Liver (tissue), 9 donors: ENCODE results near the gene ZIC3. TPM values are rescaled to one million over a fixed set of nuclear protein-coding genes. Genes with fewer than 3 reads are reported as not detected.

Source experiments
- DNase-seq: peaks from one replicate; pipeline ENCODE4 v3.0.0-alpha.2; 2017; ENCODE audit warnings: low spot score
- H3K27ac ChIP-seq, 2 donors: one replicate each; pipeline ENCODE4 v1.7.0; 2013; ENCODE audit warnings: inconsistent platforms in 2 of 2, low read length in 2 of 2, control low read depth in 1 of 2, low read depth in 1 of 2, mild to moderate bottlenecking in 1 of 2
- H3K27me3 ChIP-seq, 4 donors: one replicate each; pipeline versions ENCODE4 v1.6.1 to v1.7.0; 2013; ENCODE audit warnings: low read length in 3 of 4, inconsistent platforms in 1 of 4, mild to moderate bottlenecking in 1 of 4, moderate library complexity in 1 of 4; ENCODE audit not compliant: control insufficient read depth in 4 of 4, insufficient read depth in 4 of 4
- H3K36me3 ChIP-seq, 4 donors: one replicate each; pipeline versions ENCODE4 v1.6.1 to v1.7.0; 2013; ENCODE audit warnings: low read length in 3 of 4, mild to moderate bottlenecking in 3 of 4, low read depth in 1 of 4, moderate library complexity in 1 of 4; ENCODE audit not compliant: control insufficient read depth in 4 of 4, insufficient read depth in 3 of 4
- H3K4me1 ChIP-seq, 4 donors: one replicate each; pipeline versions ENCODE4 v1.6.1 to v1.7.0; 2013; ENCODE audit warnings: low read length in 3 of 4, mild to moderate bottlenecking in 3 of 4, moderate library complexity in 1 of 4; ENCODE audit not compliant: control insufficient read depth in 4 of 4, insufficient read depth in 4 of 4
- H3K4me3 ChIP-seq, 3 donors: one replicate each; pipeline versions ENCODE4 v1.6.1 to v1.7.0; 2013; ENCODE audit warnings: low read length in 3 of 3, control low read depth in 1 of 3, low read depth in 1 of 3, mild to moderate bottlenecking in 1 of 3
- H3K9ac ChIP-seq, 2 donors: one replicate each; pipeline ENCODE4 v1.7.0; 2013; ENCODE audit warnings: low read length in 2 of 2, mild to moderate bottlenecking in 2 of 2, moderate library complexity in 2 of 2, control low read depth in 1 of 2, low read depth in 1 of 2
- H3K9me3 ChIP-seq, 4 donors: one replicate each; pipeline versions ENCODE4 v1.6.1 to v1.7.0; 2013; ENCODE audit warnings: low read length in 3 of 4; ENCODE audit not compliant: control insufficient read depth in 4 of 4
- EGR1 ChIP-seq, 2 donors: IDR thresholded peaks; 2 replicates each; pipeline ENCODE4 v1.6.1; 2016 to 2018; ENCODE audit warnings: antibody characterized with exemption in 2 of 2, low read depth in 2 of 2
- FOXA1 ChIP-seq: IDR thresholded peaks from 2 replicates; pipeline ENCODE4 v1.6.1; 2016; ENCODE audit warnings: antibody characterized with exemption
- FOXA2 ChIP-seq: IDR thresholded peaks from 2 replicates; pipeline ENCODE4 v1.6.1; 2016; ENCODE audit warnings: antibody characterized with exemption
- GABPA ChIP-seq, 2 donors: IDR thresholded peaks in 1 of 2; conservative IDR thresholded peaks in 1 of 2; 2 replicates each; pipeline ENCODE4 v1.6.1; 2016; ENCODE audit warnings: antibody characterized with exemption in 2 of 2, mild to moderate bottlenecking in 1 of 2, moderate library complexity in 1 of 2
- HNF4A ChIP-seq, 2 donors: conservative IDR thresholded peaks; 2 replicates each; pipeline ENCODE4 v1.6.1; 2016; ENCODE audit warnings: antibody characterized with exemption in 2 of 2, mild to moderate bottlenecking in 2 of 2
- HNF4G ChIP-seq: IDR thresholded peaks from 2 replicates; pipeline ENCODE4 v1.6.1; 2016; ENCODE audit warnings: antibody characterized with exemption
- JUND ChIP-seq, 2 donors: IDR thresholded peaks; 2 replicates each; pipeline ENCODE4 v1.6.1; 2016; ENCODE audit warnings: antibody characterized with exemption in 2 of 2
- NR2F2 ChIP-seq: IDR thresholded peaks from 2 replicates; pipeline ENCODE4 v1.6.1; 2016; ENCODE audit warnings: antibody characterized with exemption
- RAD21 ChIP-seq, 2 donors: IDR thresholded peaks; 2 replicates each; pipeline ENCODE4 v1.6.1; 2016; ENCODE audit warnings: antibody characterized with exemption in 2 of 2, mild to moderate bottlenecking in 2 of 2
- REST ChIP-seq: IDR thresholded peaks from 2 replicates; pipeline ENCODE4 v1.6.1; 2016; ENCODE audit warnings: antibody characterized with exemption, mild to moderate bottlenecking
- RXRA ChIP-seq, 2 donors: IDR thresholded peaks; 2 replicates each; pipeline ENCODE4 v1.6.1; 2017 to 2018; ENCODE audit warnings: antibody characterized with exemption in 2 of 2, mild to moderate bottlenecking in 1 of 2
- SP1 ChIP-seq: IDR thresholded peaks from 2 replicates; pipeline ENCODE4 v1.6.1; 2018; ENCODE audit warnings: antibody characterized with exemption, mild to moderate bottlenecking
- TAF1 ChIP-seq: conservative IDR thresholded peaks from 2 replicates; pipeline ENCODE4 v1.6.1; 2016; ENCODE audit warnings: antibody characterized with exemption, mild to moderate bottlenecking
- YY1 ChIP-seq: IDR thresholded peaks from 2 replicates; pipeline ENCODE4 v1.6.1; 2016; ENCODE audit warnings: antibody characterized with exemption, mild to moderate bottlenecking
- WGBS: extraction: QIAGEN DNeasy Blood & Tissue Kit; methylation state at CpG from one replicate; pipeline ENCODE4 v1.1.7; 2013; 5-methylcytosine and 5-hydroxymethylcytosine counted together
- polyA plus RNA-seq, 2 donors: library from polyadenylated mRNA; stranded (reverse) in 1 of 2; unstranded in 1 of 2; fragments of 200-250 nt in 1 of 2; fragments of >200 nt in 1 of 2; fragmentation: Nextera tagmentation in 1 of 2; extraction: Ambion mirVana in 1 of 2; gene quantifications; one replicate each; pipeline versions ENCODE4 v1.2.1 to v1.2.3, GENCODE V29; 2013 to 2015
- total RNA-seq, 2 donors: library from RNA; depleted of rRNA; stranded (reverse); fragments of >200 nt; gene quantifications; one replicate each; pipeline ENCODE4 v1.2.3, GENCODE V29; 2014
- TF ChIP-seq, protein P1 (sequence below): IDR thresholded peaks from 2 replicates; pipeline ENCODE4 v1.6.1; 2016; ENCODE audit warnings: antibody characterized with exemption
- TF ChIP-seq, protein P2 (sequence below): IDR thresholded peaks from 2 replicates; pipeline ENCODE4 v1.6.1; 2016; ENCODE audit warnings: antibody characterized with exemption
- TF ChIP-seq, protein P3 (sequence below): IDR thresholded peaks from 2 replicates; pipeline ENCODE4 v1.6.1; 2016; ENCODE audit warnings: antibody characterized with exemption
- donor health status: healthy.
- donor health status: healthy.
- donor health status: healthy.
- donor health status: healthy.
- donor health status: healthy.

ZIC3 gene
- total and polyA plus RNA-seq, 4 donors, result not detected

- TF ChIP-seq, protein P1, sequence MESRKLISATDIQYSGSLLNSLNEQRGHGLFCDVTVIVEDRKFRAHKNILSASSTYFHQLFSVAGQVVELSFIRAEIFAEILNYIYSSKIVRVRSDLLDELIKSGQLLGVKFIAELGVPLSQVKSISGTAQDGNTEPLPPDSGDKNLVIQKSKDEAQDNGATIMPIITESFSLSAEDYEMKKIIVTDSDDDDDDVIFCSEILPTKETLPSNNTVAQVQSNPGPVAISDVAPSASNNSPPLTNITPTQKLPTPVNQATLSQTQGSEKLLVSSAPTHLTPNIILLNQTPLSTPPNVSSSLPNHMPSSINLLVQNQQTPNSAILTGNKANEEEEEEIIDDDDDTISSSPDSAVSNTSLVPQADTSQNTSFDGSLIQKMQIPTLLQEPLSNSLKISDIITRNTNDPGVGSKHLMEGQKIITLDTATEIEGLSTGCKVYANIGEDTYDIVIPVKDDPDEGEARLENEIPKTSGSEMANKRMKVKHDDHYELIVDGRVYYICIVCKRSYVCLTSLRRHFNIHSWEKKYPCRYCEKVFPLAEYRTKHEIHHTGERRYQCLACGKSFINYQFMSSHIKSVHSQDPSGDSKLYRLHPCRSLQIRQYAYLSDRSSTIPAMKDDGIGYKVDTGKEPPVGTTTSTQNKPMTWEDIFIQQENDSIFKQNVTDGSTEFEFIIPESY, result no peak
Observed at GRCh38 chrX:137562096-137562495, 3.8 kb upstream of the ZIC3 start (continued).

- Histone ChIP-seq H3K4me1 (peaks cover 0 to 21% (median 8%) of the 10 kb centered on the region in 4 donors), H3K27me3 (peaks cover 0 to 5% (median under 1%) of the 10 kb centered on the region in 4 donors), H3K9me3 (no peaks in the 10 kb centered on the region), H3K27ac (no peak overlapping the region), H3K4me3 (no peak overlapping the region), H3K36me3 (no peaks in the 10 kb centered on the region), H3K9ac (no peak overlapping the region)
- no peak for DNase-seq
- no peak for TF ChIP-seq YY1
- no peak for TF ChIP-seq SP1
- TF ChIP-seq RAD21 (IDR thresholded peaks at IDR 0.05), result no peak
- TF ChIP-seq, protein P2, sequence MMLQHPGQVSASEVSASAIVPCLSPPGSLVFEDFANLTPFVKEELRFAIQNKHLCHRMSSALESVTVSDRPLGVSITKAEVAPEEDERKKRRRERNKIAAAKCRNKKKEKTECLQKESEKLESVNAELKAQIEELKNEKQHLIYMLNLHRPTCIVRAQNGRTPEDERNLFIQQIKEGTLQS, result no peak
- no peak for TF ChIP-seq TAF1
- no peak for TF ChIP-seq RXRA (IDR thresholded peaks at IDR 0.05)
- no peak for TF ChIP-seq GABPA (IDR thresholded peaks at IDR 0.05 in 1 of 2, conservative IDR thresholded peaks at IDR 0.05 in 1 of 2)
- no peak for TF ChIP-seq FOXA2
- TF ChIP-seq HNF4A (conservative IDR thresholded peaks at IDR 0.05), result no peak
- TF ChIP-seq, protein P3, sequence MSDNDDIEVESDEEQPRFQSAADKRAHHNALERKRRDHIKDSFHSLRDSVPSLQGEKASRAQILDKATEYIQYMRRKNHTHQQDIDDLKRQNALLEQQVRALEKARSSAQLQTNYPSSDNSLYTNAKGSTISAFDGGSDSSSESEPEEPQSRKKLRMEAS, result no peak
- no peak for TF ChIP-seq HNF4G
- TF ChIP-seq JUND (IDR thresholded peaks at IDR 0.05), result no peak
- 6% methylated on average over 37 of the region's 37 CpGs for WGBS
Observed at GRCh38 chrX:137563681-137564651, 2.0 kb upstream of the ZIC3 start.

DNA sequence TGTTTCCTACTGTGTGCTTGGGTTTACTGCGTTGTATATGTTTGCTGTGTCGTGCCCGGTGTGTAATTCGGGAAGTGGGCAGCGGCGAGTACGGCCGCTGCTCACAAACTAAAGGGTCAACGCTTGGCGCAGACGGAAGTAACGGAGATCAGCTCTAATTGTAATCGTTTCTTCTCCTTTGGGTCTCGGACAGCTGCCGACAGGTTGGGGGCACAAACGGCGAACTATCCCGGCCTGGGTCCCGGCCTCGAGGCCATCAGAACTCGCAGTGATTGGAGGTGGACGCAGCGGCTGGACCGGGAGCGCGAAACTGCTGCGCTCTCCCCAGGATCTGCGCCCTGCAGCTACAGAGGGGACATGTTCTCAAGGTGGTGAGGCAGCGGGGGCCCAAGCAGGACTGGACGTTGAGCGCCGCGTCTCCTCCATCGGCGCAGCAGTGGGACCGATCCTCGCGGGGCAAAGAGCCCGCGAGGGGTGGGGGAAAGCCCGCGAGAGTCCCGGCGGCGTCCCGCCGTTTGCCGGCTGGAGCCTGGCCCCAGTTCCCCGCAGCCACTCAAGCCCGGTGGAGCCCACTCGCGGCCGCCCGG lies 516 bp upstream of the ZIC3 start:
- Histone ChIP-seq H3K27ac (no peak overlapping the region), H3K9me3 (no peaks in the 10 kb centered on the region), H3K27me3 (peaks cover 0 to 11% (median under 1%) of the 10 kb centered on the region in 4 donors), H3K4me1 (peaks cover 0 to 21% (median 8%) of the 10 kb centered on the region in 4 donors), H3K36me3 (no peaks in the 10 kb centered on the region), H3K9ac (no peak overlapping the region), H3K4me3 (peak overlapping the region in 2 of 3 donors; percentile 47 to 58)
- 6% methylated on average over 51 of the region's 54 CpGs for WGBS
- no peak for DNase-seq
- TF ChIP-seq YY1 (no peak), JUND (IDR thresholded peaks at IDR 0.05) (no peak), HNF4A (conservative IDR thresholded peaks at IDR 0.05) (no peak), NR2F2 (no peak), FOXA1 (no peak), GABPA (IDR thresholded peaks at IDR 0.05 in 1 of 2, conservative IDR thresholded peaks at IDR 0.05 in 1 of 2) (no peak), HNF4G (no peak), EGR1 (IDR thresholded peaks at IDR 0.05; ENCODE audit: low read depth in 2 of 2) (no peak), TAF1 (no peak), RXRA (IDR thresholded peaks at IDR 0.05) (no peak), FOXA2 (no peak), REST (no peak), SP1 (no peak)
- TF ChIP-seq, protein P2, result no peak
- TF ChIP-seq, protein P3, result no peak
- TF ChIP-seq, protein P1, result no peak
